H1 (cell line): ENCODE data around the gene HMCN2. TPM values are rescaled to one million over a fixed set of nuclear protein-coding genes. Genes with fewer than 3 reads are reported as not detected.

Source experiments
- ATF3 ChIP-seq: IDR thresholded peaks from 2 replicates; pipeline ENCODE4 v1.6.1; 2011; ENCODE audit warnings: low read depth, mild to moderate bottlenecking, low read length; ENCODE audit not compliant: insufficient read depth
- CEBPB ChIP-seq: IDR thresholded peaks from 2 replicates; pipeline ENCODE4 v1.6.1; 2012; ENCODE audit warnings: low read depth, low read length
- CHD1 ChIP-seq: IDR thresholded peaks from 2 replicates; pipeline ENCODE4 v1.6.1; 2012; ENCODE audit warnings: low read depth, low read length, improper control_type of control experiment
- CTBP2 ChIP-seq: IDR thresholded peaks from 2 replicates; pipeline ENCODE4 v1.7.0; 2011; ENCODE audit warnings: borderline replicate concordance, mild to moderate bottlenecking, moderate library complexity, mixed read lengths, low read length; ENCODE audit not compliant: insufficient read depth, insufficient read length
- CTCF ChIP-seq, 3 experiments: IDR thresholded peaks; 1 replicate in 2 of 3; 2 replicates in 1 of 3; pipeline versions ENCODE4 v1.5.1 to v1.6.1; 2011; ENCODE audit warnings: low read length in 3 of 3, mild to moderate bottlenecking in 3 of 3, inconsistent platforms in 2 of 3, low read depth in 1 of 3, moderate library complexity in 1 of 3; ENCODE audit not compliant: insufficient read depth in 1 of 3; ENCODE audit errors: control extremely low read depth in 1 of 3
- E2F6 ChIP-seq: IDR thresholded peaks from 2 replicates; pipeline ENCODE4 v1.6.1; 2012; ENCODE audit warnings: inconsistent platforms
- FOSL1 ChIP-seq: IDR thresholded peaks from 2 replicates; pipeline ENCODE4 v1.6.1; 2011; ENCODE audit warnings: mild to moderate bottlenecking, low read depth, low read length, moderate library complexity; ENCODE audit not compliant: insufficient read depth
- HDAC2 ChIP-seq, 2 experiments: fragments of 300-600 bp in 1 of 2; sonication (generic) in 1 of 2; IDR thresholded peaks; 2 replicates each; pipeline ENCODE4 v1.6.1; 2011 to 2012; ENCODE audit warnings: low read depth in 2 of 2, low read length in 2 of 2, mild to moderate bottlenecking in 2 of 2, moderate library complexity in 2 of 2, borderline replicate concordance in 1 of 2, inconsistent platforms in 1 of 2
- JUN ChIP-seq: IDR thresholded peaks from 2 replicates; pipeline ENCODE4 v1.6.1; 2011; ENCODE audit warnings: low read depth, mild to moderate bottlenecking, improper control_type of control experiment, low read length
- KDM1A ChIP-seq: fragments of 200-600, 300-600 bp; sonication (generic); IDR thresholded peaks from 2 replicates; pipeline ENCODE4 v1.7.1; 2016; ENCODE audit warnings: mild to moderate bottlenecking, low read length, borderline replicate concordance
- MAFK ChIP-seq: IDR thresholded peaks from 2 replicates; pipeline ENCODE4 v1.6.1; 2012; ENCODE audit warnings: low read depth, mild to moderate bottlenecking, improper control_type of control experiment, low read length
- NANOG ChIP-seq: IDR thresholded peaks from 2 replicates; pipeline ENCODE4 v1.6.1; 2011; ENCODE audit warnings: low read length, low read depth, mild to moderate bottlenecking, inconsistent platforms; ENCODE audit not compliant: insufficient read depth, poor library complexity, severe bottlenecking
- NRF1 ChIP-seq: IDR thresholded peaks from 2 replicates; pipeline ENCODE4 v1.6.1; 2011; ENCODE audit warnings: mild to moderate bottlenecking, low read depth, low read length, improper control_type of control experiment
- POLR2A ChIP-seq, 2 experiments: IDR thresholded peaks; 1 replicate in 1 of 2; 2 replicates in 1 of 2; pipeline ENCODE4 v1.6.1; 2011; ENCODE audit warnings: low read depth in 2 of 2, low read length in 2 of 2, mild to moderate bottlenecking in 2 of 2; ENCODE audit errors: control extremely low read depth in 1 of 2
- RBBP5 ChIP-seq: IDR thresholded peaks from 2 replicates; pipeline ENCODE4 v1.7.1; 2012; ENCODE audit warnings: low read depth, mild to moderate bottlenecking, inconsistent platforms, low read length, moderate library complexity, borderline replicate concordance
- RFX5 ChIP-seq: IDR thresholded peaks from 2 replicates; pipeline ENCODE4 v1.6.1; 2011; ENCODE audit warnings: low read depth, low read length, improper control_type of control experiment, borderline replicate concordance
- SUZ12 ChIP-seq: fragments of 200-600 bp; sonication (generic); IDR thresholded peaks from 2 replicates; pipeline ENCODE4 v1.6.1; 2012; ENCODE audit warnings: mild to moderate bottlenecking, inconsistent platforms, low read length, moderate library complexity, mixed read lengths
- TAF7 ChIP-seq: optimal IDR thresholded peaks from 2 replicates; pipeline ENCODE3; 2011; ENCODE audit warnings: low read depth, mild to moderate bottlenecking, inconsistent platforms, low read length, moderate library complexity, borderline replicate concordance
- TEAD4 ChIP-seq: IDR thresholded peaks from 2 replicates; pipeline ENCODE4 v1.6.1; 2012; ENCODE audit warnings: low read depth, low read length, inconsistent platforms, mixed read lengths
- YY1 ChIP-seq: IDR thresholded peaks from 2 replicates; pipeline ENCODE4 v1.6.1; 2011; ENCODE audit warnings: low read depth, mild to moderate bottlenecking, low read length
- polyA plus RNA-seq, 7 experiments: library from polyadenylated mRNA; depleted of rRNA in 3 of 7; stranded (reverse) in 5 of 7; unstranded in 2 of 7; fragments of >200 nt in 5 of 7; fragments of 200-250 nt in 2 of 7; gene quantifications; 1 replicate in 5 of 7; 2 replicates in 1 of 7; 4 replicates in 1 of 7; pipeline versions ENCODE4 v1.2.1 to v1.2.3, GENCODE V29; 2011 to 2013; ENCODE audit warnings: missing spikeins in 2 of 7, mixed read lengths in 2 of 7
- total RNA-seq: library from RNA; stranded (reverse); fragmentation: NEBNext Ultra II Directional; extraction: Animal tissue kit (Norgen Biotek cat#: 25700); gene quantifications from 2 replicates; pipeline ENCODE4 v1.2.1, GENCODE V29; 2021

Gene HMCN2
- total and polyA plus RNA-seq, 2 of the 8 experiments (the other 6 are each of a cell fraction or from before 2014, with no cell fraction given), result 5.0 to 9.1 TPM

- no peak for TF ChIP-seq TEAD4
- no peak for TF ChIP-seq KDM1A
- TF ChIP-seq HDAC2 (IDR thresholded peaks at IDR 0.05; ENCODE audit: borderline replicate concordance in 1 of 2, low read depth in 2 of 2, low read length in 2 of 2), result no peak
- no peak for TF ChIP-seq MAFK
- no peak for TF ChIP-seq RBBP5
- no peak for TF ChIP-seq CTCF (IDR thresholded peaks at IDR 0.05; ENCODE audit: control extremely low read depth in 1 of 3, insufficient read depth in 1 of 3, low read depth in 1 of 3, low read length in 3 of 3)
- no peak for TF ChIP-seq SUZ12
- no peak for TF ChIP-seq CHD1
- no peak for TF ChIP-seq FOSL1
- TF ChIP-seq YY1, result no peak
- no peak for TF ChIP-seq CEBPB
- peak; percentile 65 for TF ChIP-seq E2F6
- no peak for TF ChIP-seq NRF1
- no peak for TF ChIP-seq POLR2A (IDR thresholded peaks at IDR 0.05; ENCODE audit: control extremely low read depth in 1 of 2, low read depth in 2 of 2, low read length in 2 of 2)
- TF ChIP-seq RFX5, result no peak
- no peak for TF ChIP-seq CTBP2
- no peak for TF ChIP-seq JUN
- no peak for TF ChIP-seq TAF7
- TF ChIP-seq NANOG, result no peak
- TF ChIP-seq ATF3, result peak; percentile 91
Measured at GRCh38 chr9:130240410-130241197, 25.0 kb upstream of the HMCN2 start (continued).
